Liver (tissue), 9 donors: ENCODE results near the gene ARL6IP4. TPM values are rescaled to one million over a fixed set of nuclear protein-coding genes. Genes with fewer than 3 reads are reported as not detected.

Source experiments
- DNase-seq: peaks from one replicate; pipeline ENCODE4 v3.0.0-alpha.2; 2017; ENCODE audit warnings: low spot score
- H3K27ac ChIP-seq, 2 donors: one replicate each; pipeline ENCODE4 v1.7.0; 2013; ENCODE audit warnings: inconsistent platforms in 2 of 2, low read length in 2 of 2, control low read depth in 1 of 2, low read depth in 1 of 2, mild to moderate bottlenecking in 1 of 2
- H3K27me3 ChIP-seq, 4 donors: one replicate each; pipeline versions ENCODE4 v1.6.1 to v1.7.0; 2013; ENCODE audit warnings: low read length in 3 of 4, inconsistent platforms in 1 of 4, mild to moderate bottlenecking in 1 of 4, moderate library complexity in 1 of 4; ENCODE audit not compliant: control insufficient read depth in 4 of 4, insufficient read depth in 4 of 4
- H3K36me3 ChIP-seq, 4 donors: one replicate each; pipeline versions ENCODE4 v1.6.1 to v1.7.0; 2013; ENCODE audit warnings: low read length in 3 of 4, mild to moderate bottlenecking in 3 of 4, low read depth in 1 of 4, moderate library complexity in 1 of 4; ENCODE audit not compliant: control insufficient read depth in 4 of 4, insufficient read depth in 3 of 4
- H3K4me1 ChIP-seq, 4 donors: one replicate each; pipeline versions ENCODE4 v1.6.1 to v1.7.0; 2013; ENCODE audit warnings: low read length in 3 of 4, mild to moderate bottlenecking in 3 of 4, moderate library complexity in 1 of 4; ENCODE audit not compliant: control insufficient read depth in 4 of 4, insufficient read depth in 4 of 4
- H3K4me3 ChIP-seq, 3 donors: one replicate each; pipeline versions ENCODE4 v1.6.1 to v1.7.0; 2013; ENCODE audit warnings: low read length in 3 of 3, control low read depth in 1 of 3, low read depth in 1 of 3, mild to moderate bottlenecking in 1 of 3
- H3K9ac ChIP-seq, 2 donors: one replicate each; pipeline ENCODE4 v1.7.0; 2013; ENCODE audit warnings: low read length in 2 of 2, mild to moderate bottlenecking in 2 of 2, moderate library complexity in 2 of 2, control low read depth in 1 of 2, low read depth in 1 of 2
- H3K9me3 ChIP-seq, 4 donors: one replicate each; pipeline versions ENCODE4 v1.6.1 to v1.7.0; 2013; ENCODE audit warnings: low read length in 3 of 4; ENCODE audit not compliant: control insufficient read depth in 4 of 4
- ATF3 ChIP-seq: IDR thresholded peaks from 2 replicates; pipeline ENCODE4 v1.6.1; 2016; ENCODE audit warnings: antibody characterized with exemption
- CTCF ChIP-seq: fragments of 150-350 bp; IDR thresholded peaks from 2 replicates; pipeline ENCODE4 v1.5.1; 2017; ENCODE audit warnings: improper control_type of control experiment, low read depth, low read length; ENCODE audit not compliant: missing input control
- EGR1 ChIP-seq, 2 donors: IDR thresholded peaks; 2 replicates each; pipeline ENCODE4 v1.6.1; 2016 to 2018; ENCODE audit warnings: antibody characterized with exemption in 2 of 2, low read depth in 2 of 2
- FOXA1 ChIP-seq: IDR thresholded peaks from 2 replicates; pipeline ENCODE4 v1.6.1; 2016; ENCODE audit warnings: antibody characterized with exemption
- GABPA ChIP-seq, 2 donors: IDR thresholded peaks in 1 of 2; conservative IDR thresholded peaks in 1 of 2; 2 replicates each; pipeline ENCODE4 v1.6.1; 2016; ENCODE audit warnings: antibody characterized with exemption in 2 of 2, mild to moderate bottlenecking in 1 of 2, moderate library complexity in 1 of 2
- HNF4A ChIP-seq, 2 donors: conservative IDR thresholded peaks; 2 replicates each; pipeline ENCODE4 v1.6.1; 2016; ENCODE audit warnings: antibody characterized with exemption in 2 of 2, mild to moderate bottlenecking in 2 of 2
- HNF4G ChIP-seq: IDR thresholded peaks from 2 replicates; pipeline ENCODE4 v1.6.1; 2016; ENCODE audit warnings: antibody characterized with exemption
- JUND ChIP-seq, 2 donors: IDR thresholded peaks; 2 replicates each; pipeline ENCODE4 v1.6.1; 2016; ENCODE audit warnings: antibody characterized with exemption in 2 of 2
- MAX ChIP-seq: IDR thresholded peaks from 2 replicates; pipeline ENCODE4 v1.6.1; 2016; ENCODE audit warnings: antibody characterized with exemption
- REST ChIP-seq: IDR thresholded peaks from 2 replicates; pipeline ENCODE4 v1.6.1; 2016; ENCODE audit warnings: antibody characterized with exemption, mild to moderate bottlenecking
- RXRA ChIP-seq, 2 donors: IDR thresholded peaks; 2 replicates each; pipeline ENCODE4 v1.6.1; 2017 to 2018; ENCODE audit warnings: antibody characterized with exemption in 2 of 2, mild to moderate bottlenecking in 1 of 2
- SP1 ChIP-seq: IDR thresholded peaks from 2 replicates; pipeline ENCODE4 v1.6.1; 2018; ENCODE audit warnings: antibody characterized with exemption, mild to moderate bottlenecking
- TAF1 ChIP-seq: conservative IDR thresholded peaks from 2 replicates; pipeline ENCODE4 v1.6.1; 2016; ENCODE audit warnings: antibody characterized with exemption, mild to moderate bottlenecking
- YY1 ChIP-seq: IDR thresholded peaks from 2 replicates; pipeline ENCODE4 v1.6.1; 2016; ENCODE audit warnings: antibody characterized with exemption, mild to moderate bottlenecking
- ZBTB33 ChIP-seq: IDR thresholded peaks from 2 replicates; pipeline ENCODE4 v1.6.1; 2016; ENCODE audit warnings: antibody characterized with exemption
- WGBS: extraction: QIAGEN DNeasy Blood & Tissue Kit; methylation state at CpG from one replicate; pipeline ENCODE4 v1.1.7; 2013; 5-methylcytosine and 5-hydroxymethylcytosine counted together
- polyA plus RNA-seq, 2 donors: library from polyadenylated mRNA; stranded (reverse) in 1 of 2; unstranded in 1 of 2; fragments of 200-250 nt in 1 of 2; fragments of >200 nt in 1 of 2; fragmentation: Nextera tagmentation in 1 of 2; extraction: Ambion mirVana in 1 of 2; gene quantifications; one replicate each; pipeline versions ENCODE4 v1.2.1 to v1.2.3, GENCODE V29; 2013 to 2015
- total RNA-seq, 2 donors: library from RNA; depleted of rRNA; stranded (reverse); fragments of >200 nt; gene quantifications; one replicate each; pipeline ENCODE4 v1.2.3, GENCODE V29; 2014
- donor health status: healthy.
- donor health status: healthy.
- donor health status: healthy.
- donor health status: healthy.
- donor health status: healthy.

ARL6IP4 gene
- total and polyA plus RNA-seq, 4 donors = 59.2 to 187 (median 121) TPM

- no peak for DNase-seq
- TF ChIP-seq JUND (IDR thresholded peaks at IDR 0.05) (no peak), ZBTB33 (no peak), RXRA (IDR thresholded peaks at IDR 0.05) (no peak), HNF4A (conservative IDR thresholded peaks at IDR 0.05) (no peak), ATF3 (no peak), CTCF (no peak), GABPA (IDR thresholded peaks at IDR 0.05 in 1 of 2, conservative IDR thresholded peaks at IDR 0.05 in 1 of 2) (no peak)
- Histone ChIP-seq H3K27ac (no peak overlapping the region), H3K4me1 (peaks cover 0 to 2% (median 0%) of the 10 kb centered on the region in 4 donors), H3K4me3 (no peak overlapping the region), H3K9me3 (no peaks in the 10 kb centered on the region), H3K36me3 (peaks cover 0 to 25% (median 7%) of the 10 kb centered on the region in 4 donors), H3K9ac (no peak overlapping the region), H3K27me3 (no peaks in the 10 kb centered on the region)
- 96% methylated on average over 9 of the region's 9 CpGs for WGBS
Measured at GRCh38 chr12:123026094-123026853, 45.8 kb downstream of the ARL6IP4 start.

- no peaks in the 10 kb centered on the region for H3K27me3 ChIP-seq
- H3K36me3 ChIP-seq = peaks cover 3 to 28% (median 9%) of the 10 kb centered on the region in 4 donors
- no peak for DNase-seq
- no peak overlapping the region for H3K9ac ChIP-seq
- no peaks in the 10 kb centered on the region for H3K9me3 ChIP-seq
- no peak overlapping the region for H3K4me3 ChIP-seq
- no peak overlapping the region for H3K27ac ChIP-seq
- 89% methylated on average over 19 of the region's 19 CpGs for WGBS
- TF ChIP-seq ZBTB33 (no peak), JUND (IDR thresholded peaks at IDR 0.05) (no peak), HNF4G (no peak), GABPA (IDR thresholded peaks at IDR 0.05 in 1 of 2, conservative IDR thresholded peaks at IDR 0.05 in 1 of 2) (no peak), CTCF (no peak), REST (no peak), SP1 (no peak), TAF1 (no peak), EGR1 (IDR thresholded peaks at IDR 0.05; ENCODE audit: low read depth in 2 of 2) (no peak), FOXA1 (no peak), YY1 (no peak), MAX (no peak)
- peaks cover 0 to 2% (median 0%) of the 10 kb centered on the region in 4 donors for H3K4me1 ChIP-seq
Measured at GRCh38 chr12:123027726-123028445, 47.4 kb downstream of the ARL6IP4 start.
